Measurements from ENCODE around the gene SCO2. TPM values are rescaled to one million over a fixed set of nuclear protein-coding genes. Genes with fewer than 3 reads are reported as not detected.

SCO2 gene
- polyA plus RNA-seq, 1 donor (not counting 4 experiments of a cell fraction or from before 2014, with no cell fraction given): 1.9 TPM

GRCh38 chr22:50523458-50523805 is 2.0 kb downstream of the SCO2 start:
- Histone ChIP-seq H3K4me2 (ENCODE audit: control insufficient read depth, extremely low read depth, insufficient read depth, low read depth, low read length) (no peak overlapping the region), H3K4me1 (ENCODE audit: control insufficient read depth, extremely low read depth, insufficient read depth, low read length) (peaks cover 16% of the 10 kb centered on the region), H3K36me3 (ENCODE audit: control insufficient read depth in 2 of 2, extremely low read depth in 1 of 2, insufficient read depth in 2 of 2, low read length in 2 of 2) (peaks cover 22 to 29% of the 10 kb centered on the region in 2 experiments), H4K20me1 (ENCODE audit: control insufficient read depth, extremely low read depth, insufficient read depth, low read length) (no peaks in the 10 kb centered on the region), H3K9me1 (ENCODE audit: control insufficient read depth, extremely low read depth, insufficient read depth, low read length) (no peaks in the 10 kb centered on the region), H3K9me3 (ENCODE audit: control insufficient read depth, low read depth, low read length) (no peaks in the 10 kb centered on the region), H3K79me2 (ENCODE audit: control insufficient read depth, insufficient read depth, low read length) (peaks cover 24% of the 10 kb centered on the region), H3K4me3 (ENCODE audit: control insufficient read depth in 2 of 3, extremely low read depth in 1 of 3, insufficient read depth in 2 of 3, low read depth in 1 of 3, low read length in 3 of 3) (no peak overlapping the region), H2AFZ (ENCODE audit: control insufficient read depth, low read length) (no peak overlapping the region), H3K9ac (ENCODE audit: control insufficient read depth, extremely low read depth, insufficient read depth, low read length) (no peak overlapping the region), H3K27ac (ENCODE audit: control insufficient read depth, insufficient read depth, low read length) (no peak overlapping the region), H3K27me3 (ENCODE audit: control insufficient read depth, extremely low read depth, insufficient read depth, low read length) (no peaks in the 10 kb centered on the region)
- no peak for DNase-seq (ENCODE audit: low read depth, low spot score)
- FAIRE-seq: no peak
- no peak for TF ChIP-seq EZH2 (IDR thresholded peaks at IDR 0.05; ENCODE audit: low read length)
- dilution Hi-C loops (cut with MboI; ENCODE audit: extremely low pct_ligation_motif_present, low sequenced_read_pairs): no loop called here

GRCh38 chr22:50522806-50523438 is 2.5 kb downstream of the SCO2 start:
- no peak for FAIRE-seq
- dilution Hi-C loops (cut with MboI; ENCODE audit: extremely low pct_ligation_motif_present, low sequenced_read_pairs): no loop called here
- Histone ChIP-seq H3K9me1 (ENCODE audit: control insufficient read depth, extremely low read depth, insufficient read depth, low read length) (no peaks in the 10 kb centered on the region), H4K20me1 (ENCODE audit: control insufficient read depth, extremely low read depth, insufficient read depth, low read length) (no peaks in the 10 kb centered on the region), H3K79me2 (ENCODE audit: control insufficient read depth, insufficient read depth, low read length) (peaks cover 24% of the 10 kb centered on the region), H3K9me3 (ENCODE audit: control insufficient read depth, low read depth, low read length) (no peaks in the 10 kb centered on the region), H3K4me3 (ENCODE audit: control insufficient read depth in 2 of 3, extremely low read depth in 1 of 3, insufficient read depth in 2 of 3, low read depth in 1 of 3, low read length in 3 of 3) (no peak overlapping the region), H3K4me1 (ENCODE audit: control insufficient read depth, extremely low read depth, insufficient read depth, low read length) (peaks cover 16% of the 10 kb centered on the region), H3K9ac (ENCODE audit: control insufficient read depth, extremely low read depth, insufficient read depth, low read length) (no peak overlapping the region), H3K27me3 (ENCODE audit: control insufficient read depth, extremely low read depth, insufficient read depth, low read length) (no peaks in the 10 kb centered on the region), H3K36me3 (ENCODE audit: control insufficient read depth in 2 of 2, extremely low read depth in 1 of 2, insufficient read depth in 2 of 2, low read length in 2 of 2) (peaks cover 22 to 33% of the 10 kb centered on the region in 2 experiments), H3K27ac (ENCODE audit: control insufficient read depth, insufficient read depth, low read length) (no peak overlapping the region), H3K4me2 (ENCODE audit: control insufficient read depth, extremely low read depth, insufficient read depth, low read depth, low read length) (no peak overlapping the region), H2AFZ (ENCODE audit: control insufficient read depth, low read length) (no peak overlapping the region)
- no peak for TF ChIP-seq EZH2 (IDR thresholded peaks at IDR 0.05; ENCODE audit: low read length)
- TF ChIP-seq CTCF (optimal IDR thresholded peaks at IDR 0.05 in 1 of 3, IDR thresholded peaks at IDR 0.05 in 1 of 3, conservative IDR thresholded peaks at IDR 0.05 in 1 of 3; ENCODE audit: extremely low read depth in 1 of 3, insufficient read depth in 2 of 3, low read length in 3 of 3): no peak
- DNase-seq (ENCODE audit: low read depth, low spot score): no peak
